Gastroesophageal sphincter (tissue), 4 donors: Measurements from ENCODE around the gene C1orf122. TPM values are rescaled to one million over a fixed set of nuclear protein-coding genes. Genes with fewer than 3 reads are reported as not detected.

Experiments
- ATAC-seq: fragments of 150-250 bp; one replicate; pipeline ENCODE4 v1.9.1; 2016; ENCODE audit warnings: mild to moderate bottlenecking, moderate library complexity
- H3K27ac ChIP-seq, 4 donors: fragments of 200-600 bp; sonication (generic) in 3 of 4; 1 replicate in 3 of 4; 2 replicates in 1 of 4; pipeline ENCODE4 v1.5.1; 2016 to 2019
- H3K27me3 ChIP-seq: fragments of 200-600 bp; sonication (generic); one replicate; pipeline ENCODE4 v1.5.1; 2019
- H3K36me3 ChIP-seq, 2 donors: fragments of 200-600 bp; sonication (generic); one replicate each; pipeline ENCODE4 v1.5.1; 2019; ENCODE audit warnings: control low read depth in 1 of 2
- H3K4me1 ChIP-seq, 3 donors: fragments of 200-600 bp; sonication (generic); 1 replicate in 2 of 3; 2 replicates in 1 of 3; pipeline ENCODE4 v1.5.1; 2016 to 2019; ENCODE audit warnings: control low read depth in 2 of 3
- H3K4me3 ChIP-seq, 2 donors: fragments of 200-600 bp; sonication (generic); one replicate each; pipeline ENCODE4 v1.5.1; 2019; ENCODE audit warnings: mild to moderate bottlenecking in 1 of 2, moderate library complexity in 1 of 2
- H3K9me3 ChIP-seq, 3 donors: fragments of 200-600 bp; sonication (generic); one replicate each; pipeline ENCODE4 v1.5.1; 2017 to 2019; ENCODE audit warnings: control low read depth in 2 of 3
- EP300 ChIP-seq: sonication (generic); formaldehyde crosslinking; IDR thresholded peaks from one replicate; pipeline ENCODE4 v1.6.1; 2017; ENCODE audit warnings: antibody characterized with exemption, mild to moderate bottlenecking
- POLR2A ChIP-seq, 2 donors: fragments of 450-650 bp; IDR thresholded peaks; one replicate each; pipeline ENCODE4 v1.6.1; 2017; ENCODE audit warnings: antibody characterized with exemption in 2 of 2, mild to moderate bottlenecking in 2 of 2, moderate library complexity in 1 of 2
- POLR2AphosphoS5 ChIP-seq: sonication (generic); formaldehyde crosslinking; IDR thresholded peaks from one replicate; pipeline ENCODE4 v1.6.1; 2017; ENCODE audit warnings: antibody characterized with exemption
- WGBS, 2 donors: methylation state at CpG; one replicate each; pipeline ENCODE4 v1.1.5; 2018; ENCODE audit warnings: low coverage in 1 of 2; 5-methylcytosine and 5-hydroxymethylcytosine counted together
- total RNA-seq, 4 donors: library from RNA; depleted of rRNA; stranded (reverse); fragments of >200 nt; gene quantifications; one replicate each; pipeline ENCODE4 v1.1.0, GENCODE V29; 2016
- TF ChIP-seq, protein P1 (sequence below), 4 experiments: fragments of 200-600 bp in 2 of 4; fragments of 450-650 bp in 2 of 4; sonication (generic) in 1 of 4; IDR thresholded peaks; one replicate each; pipeline ENCODE4 v1.5.1; 2017 to 2019; ENCODE audit warnings: antibody characterized with exemption in 4 of 4, mild to moderate bottlenecking in 2 of 4, moderate library complexity in 2 of 4

The C1orf122 gene
- total RNA-seq, 4 donors from 2014 or later = 53.7 to 73.0 (median 62.5) TPM

DNA sequence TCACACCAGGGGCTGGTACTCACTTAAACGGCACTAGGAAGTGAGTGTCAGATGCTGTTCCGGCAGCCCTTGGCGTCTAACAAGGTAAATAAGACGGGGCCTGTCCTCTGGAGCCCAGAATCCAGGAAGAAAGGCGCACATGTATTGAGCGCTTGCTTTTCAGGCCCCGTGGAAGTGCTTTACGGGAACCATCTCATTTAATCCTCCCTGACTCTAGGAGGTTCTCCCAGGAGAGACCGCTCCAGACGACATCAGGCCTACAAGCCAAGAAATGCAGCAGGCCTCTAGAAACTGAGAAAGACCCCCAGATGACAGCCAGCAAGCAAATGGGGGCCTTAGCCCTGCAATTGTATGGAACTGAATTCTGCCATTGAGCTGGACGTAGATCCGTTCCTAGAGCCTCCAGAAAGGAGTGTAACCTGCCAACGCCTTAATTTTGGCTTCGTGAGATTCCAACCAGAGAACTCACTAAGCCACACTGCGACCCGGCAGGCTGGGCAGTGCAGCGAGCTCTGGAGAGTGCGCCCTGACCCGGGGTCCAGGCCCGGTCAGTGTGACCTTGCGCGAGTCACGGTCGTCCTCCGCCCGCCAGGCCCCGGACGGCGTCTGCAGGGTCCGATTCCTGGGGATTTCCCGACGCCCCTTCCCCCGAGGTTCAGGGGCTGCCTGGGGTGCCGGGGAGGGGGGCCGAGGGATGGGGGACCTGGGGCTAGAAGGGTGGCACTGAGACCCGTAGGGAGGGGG is 14.5 kb upstream of the C1orf122 start:
- no peak for ATAC-seq
- no peaks in the 10 kb centered on the region for H3K9me3 ChIP-seq
- peaks cover 0 to 28% (median 16%) of the 10 kb centered on the region in 3 donors for H3K4me1 ChIP-seq
- peak overlapping the region in 1 of 4 donors; percentile 31 for H3K27ac ChIP-seq
- H3K36me3 ChIP-seq = peaks cover 0 to 10% of the 10 kb centered on the region in 2 donors
- H3K4me3 ChIP-seq = peak overlapping the region; percentile 57 to 66
- peaks cover 16% of the 10 kb centered on the region for H3K27me3 ChIP-seq
- TF ChIP-seq POLR2AphosphoS5 = no peak
- TF ChIP-seq, protein P1, sequence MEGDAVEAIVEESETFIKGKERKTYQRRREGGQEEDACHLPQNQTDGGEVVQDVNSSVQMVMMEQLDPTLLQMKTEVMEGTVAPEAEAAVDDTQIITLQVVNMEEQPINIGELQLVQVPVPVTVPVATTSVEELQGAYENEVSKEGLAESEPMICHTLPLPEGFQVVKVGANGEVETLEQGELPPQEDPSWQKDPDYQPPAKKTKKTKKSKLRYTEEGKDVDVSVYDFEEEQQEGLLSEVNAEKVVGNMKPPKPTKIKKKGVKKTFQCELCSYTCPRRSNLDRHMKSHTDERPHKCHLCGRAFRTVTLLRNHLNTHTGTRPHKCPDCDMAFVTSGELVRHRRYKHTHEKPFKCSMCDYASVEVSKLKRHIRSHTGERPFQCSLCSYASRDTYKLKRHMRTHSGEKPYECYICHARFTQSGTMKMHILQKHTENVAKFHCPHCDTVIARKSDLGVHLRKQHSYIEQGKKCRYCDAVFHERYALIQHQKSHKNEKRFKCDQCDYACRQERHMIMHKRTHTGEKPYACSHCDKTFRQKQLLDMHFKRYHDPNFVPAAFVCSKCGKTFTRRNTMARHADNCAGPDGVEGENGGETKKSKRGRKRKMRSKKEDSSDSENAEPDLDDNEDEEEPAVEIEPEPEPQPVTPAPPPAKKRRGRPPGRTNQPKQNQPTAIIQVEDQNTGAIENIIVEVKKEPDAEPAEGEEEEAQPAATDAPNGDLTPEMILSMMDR (IDR thresholded peaks at IDR 0.05) = no peak
- TF ChIP-seq POLR2A (IDR thresholded peaks at IDR 0.05) = no peak
- TF ChIP-seq EP300 = no peak
- 67% methylated on average over 3 to 7 of the region's 36 CpGs for WGBS, 2 donors

DNA sequence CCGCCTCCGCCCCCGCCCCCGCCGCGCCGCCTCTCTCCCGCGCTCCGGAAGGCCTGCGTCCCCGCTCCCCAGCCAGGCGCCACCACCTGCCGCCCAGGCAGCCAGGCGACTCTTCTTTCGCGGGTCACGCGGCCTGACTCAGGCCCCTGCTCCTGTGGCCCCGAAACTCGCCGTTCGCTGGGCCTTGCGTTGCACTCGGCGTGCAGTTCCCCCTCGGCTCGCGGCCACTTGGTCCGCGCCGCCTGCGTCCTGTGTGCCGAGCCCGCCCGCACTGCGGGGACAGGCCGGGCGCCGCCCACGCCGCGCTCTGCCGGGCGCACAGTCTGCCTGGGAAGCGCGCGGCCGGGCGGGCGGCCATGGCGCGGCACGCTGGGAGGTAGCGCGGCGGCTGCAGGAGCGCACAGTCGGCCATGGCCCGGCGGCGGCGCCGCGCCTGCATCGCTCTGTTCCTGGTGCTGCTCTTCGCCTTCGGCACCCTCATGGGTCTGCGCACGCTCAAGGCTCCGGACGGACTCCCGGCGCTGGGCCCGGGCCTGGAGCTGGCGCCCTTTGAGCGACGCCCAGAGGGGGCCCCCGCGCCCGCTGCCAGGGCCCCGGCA is 13.7 kb upstream of the C1orf122 start, which contains the start of gene MANEAL:
Gene MANEAL, plus strand, starts transcription at position 75 of the 599 bp plus-strand sequence. Its CDS starts 336 bp downstream, at position 411.
- Histone ChIP-seq H3K27ac (peak within 1 kb of the TSS in 1 of 4 donors; percentile 31), H3K27me3 (peaks cover 9% of the 10 kb centered on the region), H3K9me3 (no peaks in the 10 kb centered on the region), H3K36me3 (peaks cover 0 to 15% of the 10 kb centered on the region in 2 donors), H3K4me1 (peaks cover 0 to 28% (median 16%) of the 10 kb centered on the region in 3 donors), H3K4me3 (peak within 1 kb of the TSS; percentile 57 to 66)
- peak; percentile 69 for ATAC-seq
- TF ChIP-seq POLR2AphosphoS5 = no peak
- no CpG with 5 or more reads among the region's 82 CpGs for WGBS, 2 donors

DNA sequence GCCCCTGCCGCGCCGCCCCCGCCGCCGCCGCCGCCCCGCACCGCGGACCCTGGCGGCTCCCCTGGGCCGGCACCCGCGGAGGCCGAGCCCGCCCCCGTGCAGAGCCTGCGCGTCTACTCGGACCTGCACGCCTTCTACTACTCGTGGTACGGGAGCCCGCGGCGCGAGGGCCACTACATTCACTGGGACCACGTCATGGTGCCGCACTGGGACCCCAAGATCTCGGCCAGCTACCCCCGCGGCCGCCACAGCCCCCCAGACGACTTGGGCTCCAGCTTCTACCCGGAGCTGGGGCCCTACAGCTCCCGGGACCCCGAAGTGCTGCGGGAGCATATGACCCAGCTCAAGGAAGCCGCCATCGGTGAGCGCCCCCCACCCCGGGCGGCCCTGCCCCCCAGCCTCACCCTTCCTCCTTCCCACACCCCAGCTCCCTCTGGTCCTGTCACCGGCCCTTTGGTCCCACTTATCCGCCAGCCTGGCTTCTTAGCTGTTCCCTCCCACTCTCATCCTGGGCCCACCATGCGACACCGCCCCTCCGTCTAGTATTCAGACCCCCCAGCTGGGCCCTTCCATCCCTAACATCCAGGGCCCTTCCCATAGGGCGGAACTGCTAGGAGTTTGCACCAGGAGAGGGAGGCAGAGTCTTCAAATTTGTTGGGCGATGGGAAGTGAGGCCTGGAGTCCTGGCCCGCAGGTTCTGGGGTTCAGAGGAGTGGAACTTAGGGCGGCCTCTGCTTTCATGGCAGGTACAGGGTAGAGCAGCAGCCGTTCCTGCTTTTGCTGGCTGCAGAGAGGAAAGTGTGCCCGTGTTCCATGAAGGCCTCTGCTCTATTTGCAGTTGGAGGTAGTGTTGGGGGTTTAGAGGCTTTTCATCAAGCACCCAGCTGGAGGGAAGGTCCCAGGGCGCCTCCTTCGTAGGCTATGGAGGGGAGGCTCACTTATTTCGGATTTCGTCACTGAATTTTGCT is 12.9 kb upstream of the C1orf122 start:
- Histone ChIP-seq H3K4me3 (peak overlapping the region in 1 of 2 donors; percentile 57), H3K9me3 (no peaks in the 10 kb centered on the region), H3K27ac (no peak overlapping the region), H3K27me3 (peaks cover 4% of the 10 kb centered on the region), H3K4me1 (peaks cover 0 to 28% (median 16%) of the 10 kb centered on the region in 3 donors), H3K36me3 (peaks cover 0 to 22% of the 10 kb centered on the region in 2 donors)
- WGBS, 2 donors = 12 to 26% methylated on average over 5 to 8 of the region's 59 CpGs
- peak; percentile 22 for ATAC-seq
- TF ChIP-seq, protein P1 (IDR thresholded peaks at IDR 0.05) = no peak
- TF ChIP-seq POLR2AphosphoS5 = no peak

DNA sequence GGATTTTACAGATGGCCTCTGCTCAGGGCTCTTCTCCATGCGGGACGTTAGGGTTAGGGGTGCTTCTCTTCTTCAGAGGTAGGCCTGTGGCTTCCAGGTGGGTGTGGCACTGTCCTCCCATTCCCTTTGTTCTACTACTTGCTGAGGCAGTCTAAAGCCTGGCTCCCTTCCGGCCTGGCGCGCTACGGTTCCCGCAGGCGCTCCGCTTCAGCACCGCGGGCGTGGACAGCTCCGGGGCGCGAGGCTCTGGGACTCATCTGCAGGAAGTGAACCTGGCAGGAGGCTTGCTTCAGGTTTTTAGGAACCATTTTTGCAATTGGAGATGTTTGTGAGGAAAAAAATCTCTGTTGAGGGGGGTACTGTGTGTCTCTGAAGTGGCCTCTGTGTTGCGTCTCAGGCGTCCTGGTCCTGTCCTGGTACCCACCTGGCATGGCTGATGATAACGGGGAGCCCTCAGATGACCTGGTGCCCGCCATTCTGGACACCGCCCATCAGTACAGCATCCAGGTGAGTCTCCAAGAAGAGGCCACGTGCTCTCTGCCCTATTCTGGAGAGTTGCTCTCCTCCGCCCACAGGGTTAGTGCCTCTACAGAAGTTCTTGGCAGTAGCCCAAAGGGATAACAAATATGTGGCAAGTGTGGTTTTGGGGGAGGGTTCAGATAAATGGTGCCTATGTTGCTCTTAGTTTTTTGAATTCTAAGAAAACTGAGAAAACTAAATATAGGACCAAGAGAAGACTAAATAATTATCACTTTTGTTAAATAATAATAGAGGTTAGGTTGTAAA is 12.1 kb upstream of the C1orf122 start:
- WGBS, 2 donors = 20 to 51% methylated on average over 1 to 3 of the region's 22 CpGs
- TF ChIP-seq EP300 = no peak
- Histone ChIP-seq H3K27ac (no peak overlapping the region), H3K4me3 (no peak overlapping the region), H3K9me3 (no peaks in the 10 kb centered on the region), H3K27me3 (peaks cover 4% of the 10 kb centered on the region), H3K36me3 (peaks cover 0 to 31% of the 10 kb centered on the region in 2 donors), H3K4me1 (peaks cover 0 to 28% (median 16%) of the 10 kb centered on the region in 3 donors)
- ATAC-seq = peak; percentile 45

DNA sequence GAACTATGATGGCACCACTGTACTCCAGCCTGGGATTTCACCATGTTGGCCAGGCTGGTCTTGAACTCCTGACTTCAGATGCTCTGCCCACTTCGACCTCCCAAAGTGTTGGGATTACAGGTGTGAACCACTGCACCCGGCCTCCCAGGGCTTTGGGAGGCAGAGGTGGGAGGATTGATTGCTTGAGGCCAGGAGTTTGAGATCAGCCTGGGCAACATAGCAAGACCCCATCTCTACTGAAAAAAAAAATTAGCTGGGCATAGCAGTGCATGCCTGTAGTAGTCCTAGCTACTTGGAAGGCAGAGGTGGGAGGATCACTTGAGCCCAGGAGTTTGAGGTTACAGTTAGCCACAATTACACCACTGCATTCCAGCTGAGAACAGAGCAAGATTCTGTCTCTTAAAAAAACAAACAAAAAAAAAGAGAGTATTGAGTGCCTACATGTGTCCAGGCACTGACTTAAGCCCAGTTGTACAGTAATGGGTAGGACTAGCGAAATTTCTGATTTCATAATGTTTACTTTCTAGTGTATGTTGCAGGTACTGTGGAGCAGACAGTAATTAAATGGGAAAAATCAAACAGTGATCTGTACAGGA is 9.7 kb upstream of the C1orf122 start:
- Histone ChIP-seq H3K9me3 (no peaks in the 10 kb centered on the region), H3K36me3 (peaks cover 0 to 54% of the 10 kb centered on the region in 2 donors), H3K4me1 (peaks cover 0 to 27% (median 16%) of the 10 kb centered on the region in 3 donors), H3K27me3 (peaks cover 4% of the 10 kb centered on the region), H3K27ac (no peak overlapping the region), H3K4me3 (no peak overlapping the region)
- no peak for ATAC-seq
- 40 to 80% methylated on average over 1 to 2 of the region's 3 CpGs for WGBS, 2 donors
- TF ChIP-seq EP300 (no peak), POLR2A (IDR thresholded peaks at IDR 0.05) (no peak), POLR2AphosphoS5 (no peak)
- TF ChIP-seq, protein P1 (IDR thresholded peaks at IDR 0.05) = no peak
